HEK293T (cell line): ENCODE results near the gene KRT79.

Experiments
- CTCF ChIA-PET: fragments of 350-600 bp; formaldehyde crosslinking; extraction: SDS; loops from one replicate; lab custom pipeline; 2021; ENCODE audit warnings: antibody characterized with exemption, inconsistent platforms; lab: Yijun Ruan, JAX
- POLR2A ChIA-PET: fragments of 350-600 bp; formaldehyde crosslinking; extraction: SDS; loops from one replicate; lab custom pipeline; 2020; ENCODE audit warnings: antibody characterized with exemption, inconsistent platforms; lab: Yijun Ruan, JAX
- DNase-seq: peaks from one replicate; pipeline ENCODE4 v3.0.0; 2012; ENCODE audit warnings: mixed read lengths; ENCODE audit errors: extremely low spot score
- ARNT ChIP-seq: fragments of 450-650 bp; IDR thresholded peaks from 2 replicates; pipeline ENCODE4 v1.6.1; 2017; ENCODE audit warnings: mild to moderate bottlenecking
- BHLHE40 ChIP-seq: fragments of 450-650 bp; IDR thresholded peaks from 2 replicates; pipeline ENCODE4 v1.6.1; 2016; ENCODE audit warnings: mild to moderate bottlenecking, moderate library complexity, borderline replicate concordance
- CTBP1 ChIP-seq: fragments of 450-650 bp; IDR thresholded peaks from 2 replicates; pipeline ENCODE4 v1.6.1; 2016; ENCODE audit warnings: borderline replicate concordance
- ELF4 ChIP-seq: fragments of 450-650 bp; IDR thresholded peaks from 2 replicates; pipeline ENCODE4 v1.6.1; 2017; ENCODE audit warnings: antibody characterized with exemption
- FOXA1 ChIP-seq: fragments of 450-650 bp; IDR thresholded peaks from 2 replicates; pipeline ENCODE4 v1.6.1; 2016; ENCODE audit warnings: mild to moderate bottlenecking
- FOXK2 ChIP-seq: fragments of 450-650 bp; IDR thresholded peaks from 2 replicates; pipeline ENCODE4 v1.6.1; 2016; ENCODE audit warnings: mild to moderate bottlenecking
- FOXM1 ChIP-seq: fragments of 450-650 bp; IDR thresholded peaks from 2 replicates; pipeline ENCODE4 v1.6.1; 2017; ENCODE audit warnings: mild to moderate bottlenecking, borderline replicate concordance
- HDGF ChIP-seq: fragments of 450-650 bp; IDR thresholded peaks from 2 replicates; pipeline ENCODE4 v1.6.1; 2017; ENCODE audit warnings: antibody characterized with exemption, borderline replicate concordance
- L3MBTL2 ChIP-seq: fragments of 450-650 bp; conservative IDR thresholded peaks from 2 replicates; pipeline ENCODE4 v1.6.1; 2016; ENCODE audit warnings: mild to moderate bottlenecking
- LEF1 ChIP-seq: fragments of 450-650 bp; IDR thresholded peaks from 2 replicates; pipeline ENCODE4 v1.6.1; 2017; ENCODE audit warnings: mild to moderate bottlenecking, borderline replicate concordance
- NFRKB ChIP-seq: fragments of 450-650 bp; IDR thresholded peaks from 2 replicates; pipeline ENCODE4 v1.6.1; 2016; ENCODE audit warnings: mild to moderate bottlenecking, moderate library complexity
- SP1 ChIP-seq: fragments of 450-650 bp; IDR thresholded peaks from 2 replicates; pipeline ENCODE4 v1.6.1; 2017
- SUZ12 ChIP-seq: fragments of 450-650 bp; IDR thresholded peaks from 2 replicates; pipeline ENCODE4 v1.6.1; 2016; ENCODE audit warnings: mild to moderate bottlenecking
- TARDBP ChIP-seq: fragments of 450-650 bp; IDR thresholded peaks from 2 replicates; pipeline ENCODE4 v1.6.1; 2016
- ZNF384 ChIP-seq: fragments of 450-650 bp; IDR thresholded peaks from 2 replicates; pipeline ENCODE4 v1.6.1; 2016
- TF ChIP-seq, protein P1 (sequence below): fragments of 450-650 bp; IDR thresholded peaks from 2 replicates; pipeline ENCODE4 v1.6.1; 2016

KRT79 gene

DNA sequence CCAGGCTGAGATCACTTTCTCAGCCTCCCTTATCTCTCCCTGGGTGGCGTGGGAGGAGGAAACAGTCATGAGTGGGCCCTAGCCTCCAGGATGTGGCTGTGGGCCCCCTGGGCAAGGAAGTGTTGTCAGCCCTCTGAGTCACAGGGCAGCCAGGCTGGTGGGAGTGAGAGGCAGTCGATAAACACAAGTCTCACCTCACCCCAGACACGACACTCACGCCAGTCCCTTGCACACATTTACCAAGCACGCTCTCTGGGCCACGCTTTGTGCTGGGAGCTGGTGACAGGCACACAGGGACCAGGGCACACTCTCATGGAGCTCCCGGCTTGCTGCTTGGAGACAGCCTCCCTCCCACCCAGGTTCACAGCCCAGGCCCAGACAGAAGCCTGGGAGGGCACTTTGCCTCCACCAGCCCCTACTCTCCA, 1.9 kb upstream of the KRT79 start:
- TF ChIP-seq SUZ12: no peak
- TF ChIP-seq TARDBP: no peak
- TF ChIP-seq ZNF384: no peak
- TF ChIP-seq SP1: no peak
- no peak for TF ChIP-seq CTBP1
- TF ChIP-seq L3MBTL2: no peak
- TF ChIP-seq LEF1: no peak
- TF ChIP-seq FOXA1: no peak
- no peak for TF ChIP-seq NFRKB
- ChIA-PET CTCF (no interaction called here), POLR2A (no interaction called here)
- DNase-seq: no peak

DNA sequence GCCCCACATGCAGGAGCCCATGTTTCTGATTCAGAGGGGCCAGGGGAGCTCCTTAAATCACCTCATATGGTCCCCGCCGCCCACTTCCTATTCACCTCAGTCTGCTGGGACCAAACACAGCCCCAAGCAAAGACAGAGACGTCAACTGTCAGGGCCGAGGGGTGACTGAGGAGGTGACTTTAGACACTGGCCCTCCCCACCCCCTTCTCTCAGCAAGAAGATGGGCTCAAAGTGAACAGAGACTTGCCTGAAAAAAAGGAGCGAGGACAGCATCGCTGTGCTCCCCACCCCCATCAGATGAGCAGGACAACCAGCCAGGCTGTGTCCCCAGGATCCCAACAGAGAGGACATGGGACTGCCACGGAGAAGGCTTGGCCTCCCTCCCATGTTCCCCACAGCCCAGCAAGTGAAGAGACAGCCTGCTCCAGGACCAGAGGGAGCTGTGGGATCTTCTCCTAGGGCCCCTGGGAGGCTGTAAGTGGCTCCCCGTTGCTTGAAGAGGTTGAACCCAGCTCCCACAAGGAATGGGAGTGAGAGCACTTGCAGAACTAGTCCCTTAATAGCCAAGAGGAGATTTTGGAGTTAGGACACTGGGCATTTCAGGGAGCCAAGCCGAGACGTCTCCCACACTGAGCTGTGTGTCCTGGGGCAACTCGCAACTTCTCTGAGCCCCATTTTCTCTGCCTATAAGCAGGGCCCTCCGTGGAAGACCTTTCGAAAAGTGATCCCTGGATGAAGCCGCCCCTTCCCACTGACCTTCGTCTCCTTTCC, 1.3 kb upstream of the KRT79 start:
- ChIA-PET POLR2A (no interaction called here), CTCF (interaction anchor here (0.8 kb wide), 1 partner anchor 44 kb away, joined by 3 read pairs; no protein-coding TSS in a partner anchor)
- DNase-seq: no peak
- TF ChIP-seq HDGF (no peak), BHLHE40 (no peak), SUZ12 (no peak), FOXK2 (no peak), ELF4 (no peak), NFRKB (no peak), ZNF384 (no peak), SP1 (no peak), FOXM1 (no peak), FOXA1 (no peak), LEF1 (no peak)
- TF ChIP-seq, protein P1, sequence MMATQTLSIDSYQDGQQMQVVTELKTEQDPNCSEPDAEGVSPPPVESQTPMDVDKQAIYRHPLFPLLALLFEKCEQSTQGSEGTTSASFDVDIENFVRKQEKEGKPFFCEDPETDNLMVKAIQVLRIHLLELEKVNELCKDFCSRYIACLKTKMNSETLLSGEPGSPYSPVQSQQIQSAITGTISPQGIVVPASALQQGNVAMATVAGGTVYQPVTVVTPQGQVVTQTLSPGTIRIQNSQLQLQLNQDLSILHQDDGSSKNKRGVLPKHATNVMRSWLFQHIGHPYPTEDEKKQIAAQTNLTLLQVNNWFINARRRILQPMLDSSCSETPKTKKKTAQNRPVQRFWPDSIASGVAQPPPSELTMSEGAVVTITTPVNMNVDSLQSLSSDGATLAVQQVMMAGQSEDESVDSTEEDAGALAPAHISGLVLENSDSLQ: no peak

DNA sequence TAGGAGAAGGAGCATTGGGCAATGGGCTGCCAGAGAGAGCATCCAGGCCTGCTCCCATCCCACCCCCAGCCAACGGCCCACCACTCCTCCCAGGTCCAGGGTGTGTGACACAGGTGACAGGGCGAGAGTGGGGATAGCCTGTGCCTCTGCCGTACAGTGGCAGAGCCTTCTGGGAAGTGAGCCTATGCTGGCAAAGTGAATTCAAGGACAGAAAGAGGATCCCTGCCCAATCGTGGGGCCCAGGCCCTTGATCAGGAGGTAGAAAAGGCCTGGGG, 553 bp upstream of the KRT79 start:
- TF ChIP-seq SUZ12: no peak
- TF ChIP-seq LEF1: no peak
- no peak for TF ChIP-seq CTBP1
- TF ChIP-seq, protein P1: no peak
- no peak for TF ChIP-seq FOXM1
- CTCF ChIA-PET: no interaction called here
- POLR2A ChIA-PET: no interaction called here
- DNase-seq: no peak

DNA sequence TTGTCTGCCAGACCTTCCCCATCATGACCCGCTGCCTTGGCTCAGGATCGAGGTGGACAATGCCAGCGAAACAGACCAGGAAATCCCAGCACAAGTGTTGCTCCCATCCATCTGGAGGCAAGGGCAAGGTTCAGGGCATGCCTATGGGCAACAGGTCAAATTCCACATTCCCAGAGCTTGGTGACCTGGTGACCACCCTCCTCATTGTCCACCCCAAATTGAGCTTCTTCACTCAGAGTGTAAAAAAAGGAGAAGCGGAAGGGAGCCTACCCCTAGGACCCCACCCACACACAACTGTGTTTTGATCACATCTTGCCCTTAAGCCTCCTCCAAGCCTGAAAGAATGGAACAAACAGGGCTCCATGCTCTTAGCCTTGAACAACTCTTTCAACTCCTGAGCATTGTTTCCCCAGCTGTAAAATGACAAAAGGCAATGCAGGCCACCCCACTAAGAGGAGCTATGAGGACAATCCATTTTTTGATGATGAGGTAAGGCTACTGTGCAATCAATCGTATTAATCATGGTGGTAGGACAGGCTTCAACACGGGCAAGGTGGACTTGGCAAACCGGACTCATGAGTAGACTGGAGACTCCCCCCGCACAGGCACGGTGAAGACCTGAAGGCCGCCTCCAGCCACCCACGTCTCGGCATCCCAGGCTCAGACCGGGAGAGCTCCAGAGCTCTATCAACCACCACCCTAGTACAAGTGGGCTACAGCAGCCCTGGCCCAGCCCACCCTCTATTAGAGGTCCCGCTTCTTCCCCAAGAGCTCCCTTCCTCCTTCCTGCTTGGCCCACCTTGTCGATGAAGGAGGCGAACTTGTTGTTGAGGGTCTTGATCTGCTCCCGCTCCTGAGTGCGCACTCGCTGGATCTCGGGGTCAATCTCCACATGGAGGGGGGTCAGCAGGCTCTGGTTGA, 866 bp downstream of the KRT79 start:
- TF ChIP-seq SP1 (no peak), ELF4 (no peak), HDGF (no peak), FOXA1 (no peak), BHLHE40 (no peak), TARDBP (no peak), NFRKB (no peak), LEF1 (no peak), CTBP1 (no peak), SUZ12 (no peak), ZNF384 (no peak), L3MBTL2 (no peak), FOXK2 (no peak), FOXM1 (no peak), ARNT (no peak)
- TF ChIP-seq, protein P1: no peak
- ChIA-PET POLR2A (no interaction called here), CTCF (interaction anchor here (0.6 kb wide), 1 partner anchor 57 kb away, joined by 3 read pairs; no protein-coding TSS in a partner anchor)
- no peak for DNase-seq

DNA sequence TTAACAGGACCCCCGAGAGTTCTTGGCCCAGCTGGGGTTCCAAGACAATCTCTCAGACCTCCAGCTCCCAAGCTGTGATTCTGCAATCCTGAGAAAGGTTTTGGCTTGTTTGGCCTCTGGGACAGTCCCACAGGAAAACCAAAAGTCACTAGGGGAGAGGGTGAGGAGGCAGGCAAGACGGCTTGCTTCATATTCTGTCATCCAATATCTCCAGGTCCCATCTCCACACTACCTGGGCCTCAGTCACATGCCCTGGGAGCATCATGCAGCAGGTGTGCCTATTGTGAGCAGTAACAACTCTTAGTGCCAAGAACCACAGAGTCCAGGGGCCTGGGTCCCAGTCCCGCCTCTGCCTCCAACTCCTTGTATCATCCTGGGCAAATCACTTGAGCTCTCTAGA, 1.7 kb downstream of the KRT79 start:
- DNase-seq: no peak
- no peak for TF ChIP-seq HDGF
- no peak for TF ChIP-seq CTBP1
- TF ChIP-seq FOXM1: no peak
- TF ChIP-seq ARNT: no peak
- TF ChIP-seq ZNF384: no peak
- no peak for TF ChIP-seq NFRKB
- TF ChIP-seq BHLHE40: no peak
- no peak for TF ChIP-seq TARDBP
- no peak for TF ChIP-seq FOXA1
- no peak for TF ChIP-seq LEF1
- TF ChIP-seq, protein P1: no peak
- no peak for TF ChIP-seq SP1
- TF ChIP-seq L3MBTL2: no peak
- TF ChIP-seq FOXK2: no peak
- ChIA-PET CTCF (no interaction called here), POLR2A (no interaction called here)
